GM12892 (cell line): ENCODE measurements around the gene SEL1L3.
A peak's percentile ranks its signal among the peaks of the same experiment; 100 is the strongest.

Experiments
- DNase-seq: peaks from one replicate; pipeline ENCODE4 v3.0.0; 2011; ENCODE audit not compliant: insufficient read length
- FAIRE-seq: peaks from 2 replicates; lab custom pipeline; 2011; peaks lifted over from hg19 to GRCh38; lab: Jason Lieb, UNC
- POLR2A ChIP-seq: IDR thresholded peaks from 2 replicates; pipeline ENCODE4 v1.6.1; 2011; ENCODE audit warnings: low read depth, low read length, control low read depth
- POLR2AphosphoS5 ChIP-seq: IDR thresholded peaks from 2 replicates; pipeline ENCODE4 v1.6.1; 2011; ENCODE audit warnings: low read depth, low read length, control low read depth
- TAF1 ChIP-seq: IDR thresholded peaks from 2 replicates; pipeline ENCODE4 v1.6.1; 2011; ENCODE audit warnings: low read depth, mild to moderate bottlenecking, control low read depth, low read length, borderline replicate concordance

SEL1L3 gene

GRCh38 chr4:25861280-25861950 lies 1.4 kb downstream of the SEL1L3 start:
- FAIRE-seq (no peak), DNase-seq (no peak)
- no peak for TF ChIP-seq TAF1
- TF ChIP-seq POLR2AphosphoS5, result no peak
- no peak for TF ChIP-seq POLR2A

GRCh38 chr4:25860586-25861279 lies 2.1 kb downstream of the SEL1L3 start:
- TF ChIP-seq POLR2A (peak; percentile 54), TAF1 (no peak), POLR2AphosphoS5 (no peak)
- FAIRE-seq (peak; percentile 64), DNase-seq (no peak)

GRCh38 chr4:25859429-25860148 lies 3.2 kb downstream of the SEL1L3 start:
- FAIRE-seq (peak; percentile 91), DNase-seq (no peak)
- TF ChIP-seq TAF1 (no peak), POLR2AphosphoS5 (no peak), POLR2A (no peak)

- DNase-seq (no peak), FAIRE-seq (no peak)
- TF ChIP-seq POLR2A, result no peak
- TF ChIP-seq POLR2AphosphoS5, result no peak
- no peak for TF ChIP-seq TAF1
Observed at GRCh38 chr4:25857851-25858400, 4.9 kb downstream of the SEL1L3 start.

GRCh38 chr4:25857403-25857802 lies 5.4 kb downstream of the SEL1L3 start:
- DNase-seq (no peak), FAIRE-seq (peak; percentile 5)
- TF ChIP-seq POLR2AphosphoS5, result 0 out of 2 replicates have a peak, but pooled peaks have one; percentile 46
- no peak for TF ChIP-seq POLR2A

- no peak for DNase-seq
- no peak for FAIRE-seq
- TF ChIP-seq TAF1, result no peak
- no peak for TF ChIP-seq POLR2A
- TF ChIP-seq POLR2AphosphoS5, result no peak
Observed at GRCh38 chr4:25856756-25857155, 6.0 kb downstream of the SEL1L3 start.

GRCh38 chr4:25852103-25852502 lies 10.7 kb downstream of the SEL1L3 start:
- FAIRE-seq, result no peak
- no peak for DNase-seq
- no peak for TF ChIP-seq TAF1
- no peak for TF ChIP-seq POLR2A
- no peak for TF ChIP-seq POLR2AphosphoS5

- FAIRE-seq (no peak), DNase-seq (no peak)
Observed at GRCh38 chr4:25847329-25847728, 15.5 kb downstream of the SEL1L3 start.

GRCh38 chr4:25845841-25846653 lies 16.7 kb downstream of the SEL1L3 start:
- DNase-seq (no peak), FAIRE-seq (no peak)
- no peak for TF ChIP-seq POLR2AphosphoS5
- TF ChIP-seq TAF1, result no peak
- TF ChIP-seq POLR2A, result no peak

More at GRCh38 chr4:25847329-25847728, 15.5 kb downstream of the SEL1L3 start:
- TF ChIP-seq POLR2AphosphoS5 (no peak), TAF1 (no peak), POLR2A (no peak)

- DNase-seq (no peak), FAIRE-seq (no peak)
- no peak for TF ChIP-seq POLR2A
- TF ChIP-seq POLR2AphosphoS5, result no peak
- no peak for TF ChIP-seq TAF1
Observed at GRCh38 chr4:25844961-25845712, 17.7 kb downstream of the SEL1L3 start.
